Activated CD4-positive, alpha-beta memory T cell treated with anti-CD3 and anti-CD28 coated beads, Interleukin-2, amount 10 ng/mL, durations not matched to agents 7 days and 5 days (primary cell): Measurements from ENCODE around the gene ULBP2. TPM values are rescaled to one million over a fixed set of nuclear protein-coding genes. Genes with fewer than 3 reads are reported as not detected.
"Not testable (repeated sequence)": the region's sequence is repeated elsewhere in the genome, so short reads cannot be mapped to it uniquely, and the experiment has no call there.

Experiments used
- CTCF ChIA-PET: fragments of 350-600 bp; sonication (Branson Sonifier 250); formaldehyde crosslinking; loops from one replicate; lab custom pipeline; 2021; ENCODE audit warnings: antibody characterized with exemption, inconsistent platforms; lab: Charles Lee
- POLR2A ChIA-PET: fragments of 350-600 bp; sonication (Branson Sonifier 250); formaldehyde crosslinking; loops from one replicate; lab custom pipeline; 2021; ENCODE audit warnings: antibody characterized with exemption; lab: Charles Lee
- DNase-seq: peaks from one replicate; pipeline ENCODE4 v3.0.0-alpha.2; 2020
- H3K27ac Mint-ChIP-seq: one replicate; pipeline ENCODE4 v1.8.0; 2021; ENCODE audit warnings: mild to moderate bottlenecking, mixed read lengths
- H3K27me3 Mint-ChIP-seq: one replicate; pipeline ENCODE4 v1.8.0; 2021; ENCODE audit warnings: mixed read lengths
- H3K36me3 Mint-ChIP-seq: one replicate; pipeline ENCODE4 v1.8.0; 2021; ENCODE audit warnings: low read depth, mixed read lengths
- H3K4me1 Mint-ChIP-seq: one replicate; pipeline ENCODE4 v1.8.0; 2021; ENCODE audit warnings: mixed read lengths
- H3K4me3 Mint-ChIP-seq: one replicate; pipeline ENCODE4 v1.8.0; 2021; ENCODE audit warnings: mild to moderate bottlenecking, mixed read lengths
- H3K9me3 Mint-ChIP-seq: one replicate; pipeline ENCODE4 v1.8.0; 2021; ENCODE audit warnings: mixed read lengths
- total RNA-seq, 2 experiments: library from RNA; stranded (reverse); gene quantifications; one replicate each; pipeline ENCODE4 v1.2.3, GENCODE V29; 2021

ULBP2 gene
- total RNA-seq, 2 experiments from 2014 or later, result 1.5 to 1.8 TPM

DNA sequence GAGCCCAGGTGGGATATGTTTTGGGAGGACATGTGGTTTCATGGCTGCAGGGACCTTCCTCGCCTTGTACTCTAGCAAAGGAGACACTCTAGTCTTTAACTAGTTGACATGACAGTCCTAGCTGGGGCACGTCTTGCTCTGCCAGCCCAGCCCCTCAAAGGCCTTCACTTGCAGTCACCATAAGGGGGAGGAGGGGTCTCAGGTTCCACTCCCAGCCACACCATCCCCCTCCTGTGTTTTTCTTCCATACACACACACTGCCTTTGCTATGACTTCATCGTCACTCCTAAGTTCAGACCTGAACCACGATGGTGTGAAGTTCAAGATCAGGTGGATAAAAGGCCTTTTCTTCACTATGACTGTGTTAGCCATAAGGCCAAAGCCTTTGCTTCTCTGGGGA, 35.4 kb downstream of the ULBP2 start:
- no peaks in the 10 kb centered on the region for H3K9me3 Mint-ChIP-seq
- no peak overlapping the region for H3K27ac Mint-ChIP-seq
- CTCF ChIA-PET, result no interaction called here
- H3K27me3 Mint-ChIP-seq, result peaks cover 78% of the 10 kb centered on the region
- no peak for DNase-seq
- no peak overlapping the region for H3K4me3 Mint-ChIP-seq
- H3K36me3 Mint-ChIP-seq, result no peaks in the 10 kb centered on the region
- POLR2A ChIA-PET, result no interaction called here
- H3K4me1 Mint-ChIP-seq, result peaks cover 9% of the 10 kb centered on the region

- no peaks in the 10 kb centered on the region for H3K9me3 Mint-ChIP-seq
- CTCF ChIA-PET, result no interaction called here
- peaks cover 77% of the 10 kb centered on the region for H3K27me3 Mint-ChIP-seq
- no peak for DNase-seq
- H3K36me3 Mint-ChIP-seq, result no peaks in the 10 kb centered on the region
- POLR2A ChIA-PET, result no interaction called here
- H3K27ac Mint-ChIP-seq, result no peak overlapping the region
- no peak overlapping the region for H3K4me3 Mint-ChIP-seq
- H3K4me1 Mint-ChIP-seq, result peaks cover 9% of the 10 kb centered on the region
Observed at GRCh38 chr6:149978610-149979009, 36.8 kb downstream of the ULBP2 start.

- POLR2A ChIA-PET, result no interaction called here
- Mint-ChIP-seq H3K9me3 (no peaks in the 10 kb centered on the region), H3K27ac (no peak overlapping the region), H3K4me1 (peaks cover 8% of the 10 kb centered on the region), H3K27me3 (peaks cover 72% of the 10 kb centered on the region), H3K36me3 (no peaks in the 10 kb centered on the region), H3K4me3 (no peak overlapping the region)
- CTCF ChIA-PET, result no interaction called here
- no peak for DNase-seq
Observed at GRCh38 chr6:149979293-149979692, 37.5 kb downstream of the ULBP2 start.

DNA sequence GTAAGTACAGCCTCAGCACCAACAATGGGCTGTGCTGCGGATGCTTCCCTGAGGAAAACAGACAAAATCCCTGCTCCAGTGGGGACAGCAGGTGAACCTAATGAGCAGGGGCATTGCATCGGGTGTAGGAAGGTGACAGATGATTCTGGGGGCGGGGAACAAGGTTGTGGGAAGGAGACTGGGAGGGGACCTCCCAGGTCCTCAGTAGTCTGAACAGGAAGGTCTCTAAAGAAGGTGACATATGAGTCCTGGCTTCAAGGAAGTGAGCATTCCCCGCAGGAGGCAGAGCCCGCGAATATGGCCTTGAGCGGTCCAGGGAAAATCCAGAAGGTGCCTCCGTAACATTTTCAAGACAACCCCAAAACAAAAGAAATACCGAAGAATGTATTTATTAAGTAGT, 41.3 kb downstream of the ULBP2 start:
- H3K9me3 Mint-ChIP-seq, result peaks cover 2% of the 10 kb centered on the region
- CTCF ChIA-PET, result interaction anchor here (1.3 kb wide), 1 partner anchor 27 kb away, joined by 3 read pairs; no protein-coding TSS in a partner anchor
- H3K4me1 Mint-ChIP-seq, result peaks cover 5% of the 10 kb centered on the region
- no peak overlapping the region for H3K27ac Mint-ChIP-seq
- no peak overlapping the region for H3K4me3 Mint-ChIP-seq
- H3K36me3 Mint-ChIP-seq, result peaks cover 2% of the 10 kb centered on the region
- POLR2A ChIA-PET, result no interaction called here
- peaks cover 74% of the 10 kb centered on the region for H3K27me3 Mint-ChIP-seq
- DNase-seq, result peak; percentile 13

DNA sequence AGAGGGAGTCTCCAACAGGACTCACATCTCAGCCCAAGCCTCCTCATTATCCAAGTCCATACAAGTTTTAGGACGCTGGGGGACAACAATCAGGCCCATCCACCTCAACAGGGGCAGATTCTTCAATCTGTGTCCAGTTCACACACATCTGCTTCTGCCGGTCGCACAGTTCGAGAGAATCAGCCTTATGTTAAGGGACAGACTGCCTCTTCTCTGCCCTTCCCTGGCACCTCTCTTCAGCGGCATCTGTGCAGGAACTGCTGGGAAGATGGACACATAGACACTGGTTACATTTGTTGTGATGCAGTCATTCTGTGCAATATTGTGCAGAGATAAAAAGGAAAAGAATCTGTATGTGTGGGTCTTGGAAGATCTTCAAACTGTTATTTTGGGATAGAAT, 43.0 kb downstream of the ULBP2 start:
- DNase-seq, result no peak
- ChIA-PET CTCF (interaction anchor here (1.3 kb wide), 1 partner anchor 25 kb away, joined by 3 read pairs; no protein-coding TSS in a partner anchor), POLR2A (no interaction called here)
- Mint-ChIP-seq H3K9me3 (peaks cover 7% of the 10 kb centered on the region), H3K4me3 (no peak overlapping the region), H3K4me1 (peaks cover 16% of the 10 kb centered on the region), H3K36me3 (peaks cover 12% of the 10 kb centered on the region), H3K27ac (no peak overlapping the region), H3K27me3 (peaks cover 77% of the 10 kb centered on the region)

- Mint-ChIP-seq H3K36me3 (peaks cover 14% of the 10 kb centered on the region), H3K27ac (no peak overlapping the region), H3K4me3 (no peak overlapping the region), H3K4me1 (peaks cover 24% of the 10 kb centered on the region), H3K27me3 (peaks cover 81% of the 10 kb centered on the region), H3K9me3 (peaks cover 7% of the 10 kb centered on the region)
- ChIA-PET CTCF (no interaction called here), POLR2A (no interaction called here)
- DNase-seq, result peak; percentile 13
Observed at GRCh38 chr6:149985481-149985937, 43.7 kb downstream of the ULBP2 start.

DNA sequence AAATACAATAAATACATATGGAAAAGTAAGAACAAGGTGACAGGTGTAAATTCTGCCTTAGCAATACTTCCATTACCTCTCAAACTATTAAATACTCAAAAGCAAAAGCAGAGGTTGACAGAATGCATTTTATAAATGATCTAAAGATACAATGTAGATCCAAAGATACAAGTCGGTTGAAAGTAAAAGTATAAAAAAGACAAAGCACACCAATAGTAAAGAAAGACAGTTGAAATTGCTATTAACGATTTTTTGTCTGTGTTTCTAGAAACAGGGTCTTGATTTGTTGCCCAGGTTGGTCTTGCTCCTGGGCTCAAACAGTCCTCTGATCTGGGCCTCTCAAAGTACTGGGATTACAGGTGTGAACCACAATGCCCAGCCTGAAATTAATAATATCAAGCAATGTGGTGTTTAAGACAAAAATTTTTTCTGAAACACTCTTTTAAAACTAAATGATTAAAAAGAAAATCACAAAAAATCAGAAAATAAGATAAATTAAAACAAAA, 45.8 kb downstream of the ULBP2 start:
- POLR2A ChIA-PET, result no interaction called here
- Mint-ChIP-seq H3K4me1 (peaks cover 34% of the 10 kb centered on the region), H3K36me3 (peaks cover 15% of the 10 kb centered on the region), H3K4me3 (no peak overlapping the region), H3K27me3 (peaks cover 85% of the 10 kb centered on the region), H3K9me3 (peaks cover 7% of the 10 kb centered on the region), H3K27ac (no peak overlapping the region)
- CTCF ChIA-PET, result no interaction called here
- DNase-seq, result no peak

GRCh38 chr6:149988550-149989346, 46.9 kb downstream of the ULBP2 start:
- H3K4me1 Mint-ChIP-seq, result peaks cover 34% of the 10 kb centered on the region
- CTCF ChIA-PET, result no interaction called here
- H3K27ac Mint-ChIP-seq, result no peak overlapping the region
- peaks cover 15% of the 10 kb centered on the region for H3K36me3 Mint-ChIP-seq
- peaks cover 7% of the 10 kb centered on the region for H3K9me3 Mint-ChIP-seq
- POLR2A ChIA-PET, result no interaction called here
- peaks cover 90% of the 10 kb centered on the region for H3K27me3 Mint-ChIP-seq
- no peak overlapping the region for H3K4me3 Mint-ChIP-seq
- DNase-seq, result no peak

GRCh38 chr6:149990212-149990660, 48.4 kb downstream of the ULBP2 start:
- H3K36me3 Mint-ChIP-seq, result peaks cover 15% of the 10 kb centered on the region
- H3K4me1 Mint-ChIP-seq, result peaks cover 34% of the 10 kb centered on the region
- peak overlapping the region; percentile 60 for H3K4me3 Mint-ChIP-seq

GRCh38 chr6:149990661-149991471, 49.1 kb downstream of the ULBP2 start:
- peaks cover 34% of the 10 kb centered on the region for H3K4me1 Mint-ChIP-seq
- H3K9me3 Mint-ChIP-seq, result peaks cover 7% of the 10 kb centered on the region
- CTCF ChIA-PET, result interaction anchor here (1.2 to 1.6 kb wide), 4 partner anchors 16 to 90 kb away, joined by 3 to 4 read pairs (median 4); no protein-coding TSS in a partner anchor
- DNase-seq, result peak; percentile 39
- H3K27ac Mint-ChIP-seq, result no peak overlapping the region
- POLR2A ChIA-PET, result interaction anchor here (0.9 to 1.1 kb wide), 4 partner anchors 9 to 38 kb away, joined by 3 read pairs; no protein-coding TSS in a partner anchor
- peaks cover 15% of the 10 kb centered on the region for H3K36me3 Mint-ChIP-seq
- H3K4me3 Mint-ChIP-seq, result peak overlapping the region; percentile 60
- peaks cover 89% of the 10 kb centered on the region for H3K27me3 Mint-ChIP-seq

More at GRCh38 chr6:149990212-149990660, 48.4 kb downstream of the ULBP2 start:
- Mint-ChIP-seq H3K27me3 (peaks cover 90% of the 10 kb centered on the region), H3K9me3 (peaks cover 7% of the 10 kb centered on the region), H3K27ac (no peak overlapping the region)
- ChIA-PET CTCF (interaction anchor here (1.2 to 1.6 kb wide), 3 partner anchors 17 to 91 kb away, joined by 3 to 4 read pairs (median 3); no protein-coding TSS in a partner anchor), POLR2A (interaction anchor here (1.0 to 1.1 kb wide), 2 partner anchors 10 to 37 kb away, joined by 3 read pairs; no protein-coding TSS in a partner anchor)
- peak; percentile 15 for DNase-seq

GRCh38 chr6:149991472-149991795, 49.6 kb downstream of the ULBP2 start:
- ChIA-PET CTCF (interaction anchor here (1.2 to 1.7 kb wide), 6 partner anchors 16 to 89 kb away, joined by 3 to 5 read pairs (median 4); no protein-coding TSS in a partner anchor), POLR2A (interaction anchor here (0.9 to 1.1 kb wide), 3 partner anchors 9 to 30 kb away, joined by 3 read pairs; no protein-coding TSS in a partner anchor)
- H3K27ac Mint-ChIP-seq, result not testable (repeated sequence)

GRCh38 chr6:149991838-149992237, 50.0 kb downstream of the ULBP2 start:
- CTCF ChIA-PET, result interaction anchor here (1.2 to 1.7 kb wide), 5 partner anchors 15 to 89 kb away, joined by 3 to 5 read pairs (median 3); no protein-coding TSS in a partner anchor
- no peak overlapping the region for H3K27ac Mint-ChIP-seq
- POLR2A ChIA-PET, result interaction anchor here (0.9 to 1.0 kb wide), 2 partner anchors 12 to 30 kb away, joined by 3 read pairs; no protein-coding TSS in a partner anchor
- peaks cover 15% of the 10 kb centered on the region for H3K36me3 Mint-ChIP-seq
- DNase-seq, result no peak
- peaks cover 34% of the 10 kb centered on the region for H3K4me1 Mint-ChIP-seq
- peaks cover 88% of the 10 kb centered on the region for H3K27me3 Mint-ChIP-seq
- no peak overlapping the region for H3K4me3 Mint-ChIP-seq
- peaks cover 7% of the 10 kb centered on the region for H3K9me3 Mint-ChIP-seq

More at GRCh38 chr6:149991472-149991795, 49.6 kb downstream of the ULBP2 start:
- peak overlapping the region; percentile 60 for H3K4me3 Mint-ChIP-seq
- H3K9me3 Mint-ChIP-seq, result not testable (repeated sequence)
- peaks cover 88% of the 10 kb centered on the region for H3K27me3 Mint-ChIP-seq
- peak; percentile 38 for DNase-seq
- H3K36me3 Mint-ChIP-seq, result peaks cover 15% of the 10 kb centered on the region
- H3K4me1 Mint-ChIP-seq, result peaks cover 34% of the 10 kb centered on the region
